GM23338 (cell line): ENCODE measurements around the gene PDCD1. TPM values are rescaled to one million over a fixed set of nuclear protein-coding genes. Genes with fewer than 3 reads are reported as not detected.

ENCODE experiments used
- ATAC-seq: fragments of 200-7000 bp; cut with Tn5 transposase; 3 replicates; pipeline ENCODE4 v1.9.1; 2020
- DNase-seq: peaks from one replicate; pipeline ENCODE4 v3.0.0-alpha.2; 2015; ENCODE audit warnings: low spot score
- H2AFZ ChIP-seq: fragments of 200-600 bp; sonication (generic); 2 replicates; pipeline ENCODE4 v1.8.0; 2016; ENCODE audit warnings: antibody characterized with exemption, mild to moderate bottlenecking, moderate library complexity
- H3F3A ChIP-seq: fragments of 200-600 bp; sonication (generic); replicated peaks from 2 replicates; pipeline ENCODE4 v1.8.0; 2017; ENCODE audit warnings: antibody characterized with exemption, mixed run types, low read depth
- H3K27ac ChIP-seq: fragments of 200-600 bp; sonication (generic); 2 replicates; pipeline ENCODE4 v1.6.1; 2016; ENCODE audit warnings: low read depth
- H3K27me3 ChIP-seq: fragments of 200-600 bp; sonication (generic); 2 replicates; pipeline ENCODE4 v1.8.0; 2016; ENCODE audit warnings: mild to moderate bottlenecking, mixed run types, moderate library complexity; ENCODE audit not compliant: insufficient read depth
- H3K36me3 ChIP-seq: fragments of 200-600 bp; sonication (generic); 2 replicates; pipeline ENCODE4 v1.8.0; 2016; ENCODE audit warnings: mild to moderate bottlenecking; ENCODE audit not compliant: insufficient read depth
- H3K4me1 ChIP-seq: fragments of 200-600 bp; sonication (generic); 2 replicates; pipeline ENCODE4 v1.8.0; 2016; ENCODE audit warnings: mild to moderate bottlenecking, moderate library complexity; ENCODE audit not compliant: insufficient read depth
- H3K4me2 ChIP-seq: fragments of 200-600 bp; sonication (generic); 2 replicates; pipeline ENCODE4 v1.7.1; 2017; ENCODE audit warnings: mixed run types
- H3K4me3 ChIP-seq: fragments of 200-600 bp; sonication (generic); 2 replicates; pipeline ENCODE4 v1.6.1; 2016; ENCODE audit warnings: mixed run types
- H3K79me2 ChIP-seq: fragments of 200-600 bp; sonication (generic); replicated peaks from 2 replicates; pipeline ENCODE4 v1.8.0; 2017; ENCODE audit warnings: mild to moderate bottlenecking; ENCODE audit not compliant: insufficient read depth
- H3K9me2 ChIP-seq: fragments of 200-600 bp; sonication (generic); 2 replicates; pipeline ENCODE4 v1.8.0; 2017; ENCODE audit not compliant: insufficient read depth
- H4K20me1 ChIP-seq: fragments of 200-600 bp; sonication (generic); replicated peaks from 2 replicates; pipeline ENCODE4 v1.8.0; 2017; ENCODE audit warnings: mild to moderate bottlenecking; ENCODE audit not compliant: insufficient read depth
- H3K27ac Mint-ChIP-seq: 2 replicates; pipeline ENCODE4 v1.8.0; 2020; ENCODE audit warnings: inconsistent platforms, mild to moderate bottlenecking, moderate library complexity, mixed read lengths
- H3K27me3 Mint-ChIP-seq: 3 replicates; pipeline ENCODE4 v1.8.0; 2022; ENCODE audit warnings: low read depth, mild to moderate bottlenecking, moderate library complexity, mixed read lengths, inconsistent platforms; ENCODE audit not compliant: insufficient read depth, poor library complexity
- H3K36me3 Mint-ChIP-seq: 3 replicates; pipeline ENCODE4 v1.8.0; 2021; ENCODE audit warnings: low read depth, mild to moderate bottlenecking, inconsistent platforms, moderate library complexity, mixed read lengths
- H3K4me1 Mint-ChIP-seq: 3 replicates; pipeline ENCODE4 v1.8.0; 2020; ENCODE audit warnings: mild to moderate bottlenecking, inconsistent platforms, mixed read lengths
- H3K4me3 Mint-ChIP-seq: 3 replicates; pipeline ENCODE4 v1.8.0; 2021; ENCODE audit warnings: moderate library complexity, mild to moderate bottlenecking, inconsistent platforms, mixed read lengths
- H3K9me3 Mint-ChIP-seq: 3 replicates; pipeline ENCODE4 v1.8.0; 2020; ENCODE audit warnings: moderate library complexity, mild to moderate bottlenecking, inconsistent platforms, mixed read lengths
- CREB1 ChIP-seq: fragments of 250-450 bp; sonication (Bioruptor Pico); IDR thresholded peaks from 2 replicates; pipeline ENCODE4 v1.5.0; 2020; ENCODE audit warnings: low read depth, mild to moderate bottlenecking, moderate library complexity
- EZH2 ChIP-seq: fragments of 200-600 bp; sonication (generic); IDR thresholded peaks from one replicate; pipeline ENCODE4 v1.8.0; 2017; ENCODE audit warnings: antibody characterized with exemption, mild to moderate bottlenecking, low read depth; ENCODE audit not compliant: unreplicated experiment
- EZH2phosphoT487 ChIP-seq: fragments of 200-600 bp; sonication (generic); IDR thresholded peaks from one replicate; pipeline ENCODE4 v1.8.1; 2018; ENCODE audit warnings: antibody characterized with exemption; ENCODE audit not compliant: unreplicated experiment
- JUNB ChIP-seq: IDR thresholded peaks from one replicate; pipeline ENCODE4 v1.6.1; 2016; ENCODE audit warnings: antibody characterized with exemption; ENCODE audit not compliant: unreplicated experiment
- NANOG ChIP-seq: IDR thresholded peaks from 2 replicates; pipeline ENCODE4 v1.6.1; 2016; ENCODE audit warnings: antibody characterized with exemption, borderline replicate concordance
- POLR2AphosphoS5 ChIP-seq: IDR thresholded peaks from 2 replicates; pipeline ENCODE4 v1.6.1; 2016; ENCODE audit warnings: antibody characterized with exemption, low read depth
- REST ChIP-seq: IDR thresholded peaks from one replicate; pipeline ENCODE4 v1.6.1; 2018; ENCODE audit warnings: antibody characterized with exemption; ENCODE audit not compliant: unreplicated experiment
- STAT1 ChIP-seq: IDR thresholded peaks from one replicate; pipeline ENCODE4 v1.6.1; 2016; ENCODE audit warnings: antibody characterized with exemption; ENCODE audit not compliant: unreplicated experiment
- ZNF114 ChIP-seq: fragments of 250-450 bp; sonication (Bioruptor Pico); IDR thresholded peaks from 2 replicates; pipeline ENCODE4 v1.5.0; 2020; ENCODE audit warnings: mild to moderate bottlenecking, moderate library complexity
- ZNF331 ChIP-seq: fragments of 250-450 bp; sonication (Bioruptor Pico); IDR thresholded peaks from 2 replicates; pipeline ENCODE4 v1.5.0; 2020; ENCODE audit warnings: low read depth, mild to moderate bottlenecking, moderate library complexity
- ZNF462 ChIP-seq: fragments of 250-450 bp; sonication (Bioruptor Pico); IDR thresholded peaks from 2 replicates; pipeline ENCODE4 v1.5.0; 2020; ENCODE audit warnings: mild to moderate bottlenecking, moderate library complexity
- polyA plus RNA-seq: library from polyadenylated mRNA; unstranded; fragments of >200 nt; fragmentation: Nextera tagmentation; extraction: Ambion mirVana; gene quantifications from 2 replicates; pipeline ENCODE4 v1.2.1, GENCODE V29; 2016
- total RNA-seq: library from RNA; depleted of rRNA; stranded (reverse); fragments of >200 nt; shearing (Covaris generic); gene quantifications from 2 replicates; pipeline ENCODE4 v1.2.3, GENCODE V29; 2014
- TF ChIP-seq, protein P1 (sequence below): IDR thresholded peaks from 2 replicates; pipeline ENCODE4 v1.6.1; 2016; ENCODE audit warnings: antibody characterized with exemption
- TF ChIP-seq, protein P2 (sequence below), 2 experiments: fragments of 200-600 bp in 1 of 2; sonication (generic) in 1 of 2; conservative IDR thresholded peaks; 2 replicates each; pipeline versions ENCODE4 v1.5.1 to v1.6.1; 2016 to 2017; ENCODE audit warnings: antibody characterized with exemption in 2 of 2, low read depth in 2 of 2, mild to moderate bottlenecking in 2 of 2, moderate library complexity in 1 of 2

Gene PDCD1
- total and polyA plus RNA-seq, 2 experiments from 2014 or later, result 0.34 to 0.38 TPM

DNA sequence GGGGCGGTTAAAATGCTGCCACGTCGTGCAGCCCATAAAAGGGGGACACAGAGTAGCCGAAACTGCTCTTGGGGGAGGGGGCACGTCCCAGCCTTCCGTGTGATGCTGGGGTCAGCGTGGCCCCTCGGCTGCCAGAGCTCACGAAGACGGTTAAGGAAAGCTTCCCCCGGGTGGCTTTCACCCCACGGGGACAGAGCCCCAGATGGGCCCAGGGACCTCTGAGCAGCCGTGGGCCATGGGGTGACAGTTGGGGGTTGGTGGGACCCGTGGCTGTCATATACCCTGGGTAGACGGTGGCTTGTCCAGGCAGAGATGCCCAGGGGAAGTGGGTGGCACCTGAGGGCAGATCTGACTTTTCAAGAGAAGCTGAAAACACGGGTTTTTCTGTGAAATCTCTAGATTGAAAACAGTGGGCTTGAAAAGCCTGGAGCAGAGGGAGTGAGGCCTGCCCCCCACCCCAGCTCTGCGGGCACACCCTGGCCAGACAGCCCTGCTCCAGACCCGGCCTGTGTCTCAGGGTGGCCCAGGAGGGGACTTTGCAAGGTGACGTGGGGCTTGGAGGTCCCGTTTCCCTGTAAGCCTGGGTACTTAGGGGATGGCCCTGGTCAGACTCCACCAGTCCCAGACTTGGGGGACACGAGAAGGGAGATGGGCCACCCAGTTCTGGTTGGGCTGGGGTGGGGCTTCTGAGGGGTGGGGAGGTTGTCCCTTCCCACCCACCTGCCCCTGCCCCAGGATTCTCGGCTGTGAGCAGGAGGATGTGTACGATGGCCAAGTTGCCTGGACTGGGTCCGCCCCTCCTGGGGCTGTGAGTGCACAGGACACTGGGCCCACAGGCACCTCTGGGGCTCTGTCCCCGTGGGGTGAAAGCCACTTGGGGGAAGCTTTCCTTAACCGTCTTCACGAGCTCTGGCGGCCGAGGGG, 49.0 kb downstream of the PDCD1 start:
- H2AFZ ChIP-seq, result no peak overlapping the region
- no peak overlapping the region for H3K4me3 ChIP-seq
- H3K27ac ChIP-seq, result no peak overlapping the region
- TF ChIP-seq ZNF114 (CRISPR knock-in tag) (no peak), ZNF331 (CRISPR knock-in tag) (no peak), JUNB (no peak), STAT1 (no peak), POLR2AphosphoS5 (no peak), EZH2 (no peak), CREB1 (CRISPR knock-in tag) (no peak), EZH2phosphoT487 (no peak), NANOG (no peak), REST (no peak), ZNF462 (CRISPR knock-in tag) (no peak)
- TF ChIP-seq, protein P1, sequence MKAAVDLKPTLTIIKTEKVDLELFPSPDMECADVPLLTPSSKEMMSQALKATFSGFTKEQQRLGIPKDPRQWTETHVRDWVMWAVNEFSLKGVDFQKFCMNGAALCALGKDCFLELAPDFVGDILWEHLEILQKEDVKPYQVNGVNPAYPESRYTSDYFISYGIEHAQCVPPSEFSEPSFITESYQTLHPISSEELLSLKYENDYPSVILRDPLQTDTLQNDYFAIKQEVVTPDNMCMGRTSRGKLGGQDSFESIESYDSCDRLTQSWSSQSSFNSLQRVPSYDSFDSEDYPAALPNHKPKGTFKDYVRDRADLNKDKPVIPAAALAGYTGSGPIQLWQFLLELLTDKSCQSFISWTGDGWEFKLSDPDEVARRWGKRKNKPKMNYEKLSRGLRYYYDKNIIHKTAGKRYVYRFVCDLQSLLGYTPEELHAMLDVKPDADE, result no peak
- TF ChIP-seq, protein P2, sequence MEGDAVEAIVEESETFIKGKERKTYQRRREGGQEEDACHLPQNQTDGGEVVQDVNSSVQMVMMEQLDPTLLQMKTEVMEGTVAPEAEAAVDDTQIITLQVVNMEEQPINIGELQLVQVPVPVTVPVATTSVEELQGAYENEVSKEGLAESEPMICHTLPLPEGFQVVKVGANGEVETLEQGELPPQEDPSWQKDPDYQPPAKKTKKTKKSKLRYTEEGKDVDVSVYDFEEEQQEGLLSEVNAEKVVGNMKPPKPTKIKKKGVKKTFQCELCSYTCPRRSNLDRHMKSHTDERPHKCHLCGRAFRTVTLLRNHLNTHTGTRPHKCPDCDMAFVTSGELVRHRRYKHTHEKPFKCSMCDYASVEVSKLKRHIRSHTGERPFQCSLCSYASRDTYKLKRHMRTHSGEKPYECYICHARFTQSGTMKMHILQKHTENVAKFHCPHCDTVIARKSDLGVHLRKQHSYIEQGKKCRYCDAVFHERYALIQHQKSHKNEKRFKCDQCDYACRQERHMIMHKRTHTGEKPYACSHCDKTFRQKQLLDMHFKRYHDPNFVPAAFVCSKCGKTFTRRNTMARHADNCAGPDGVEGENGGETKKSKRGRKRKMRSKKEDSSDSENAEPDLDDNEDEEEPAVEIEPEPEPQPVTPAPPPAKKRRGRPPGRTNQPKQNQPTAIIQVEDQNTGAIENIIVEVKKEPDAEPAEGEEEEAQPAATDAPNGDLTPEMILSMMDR (conservative IDR thresholded peaks at IDR 0.05; ENCODE audit: low read depth in 2 of 2), result no peak
- H3K9me2 ChIP-seq, result no peaks in the 10 kb centered on the region
- H3K27me3 ChIP-seq, result peaks cover 2% of the 10 kb centered on the region
- H3K4me2 ChIP-seq, result no peak overlapping the region
- no peak overlapping the region for H3K27ac Mint-ChIP-seq
- no peaks in the 10 kb centered on the region for H3K36me3 ChIP-seq
- ATAC-seq, result no peak
- no peaks in the 10 kb centered on the region for H3K79me2 ChIP-seq
- no peaks in the 10 kb centered on the region for H4K20me1 ChIP-seq
- H3K4me1 Mint-ChIP-seq, result peaks cover 14% of the 10 kb centered on the region
- H3K4me1 ChIP-seq, result peaks cover 8% of the 10 kb centered on the region; the same call in 1 of the 2 replicates
- no peak overlapping the region for H3K4me3 Mint-ChIP-seq
- H3K9me3 Mint-ChIP-seq, result no peaks in the 10 kb centered on the region
- H3K36me3 Mint-ChIP-seq, result no peaks in the 10 kb centered on the region; the same call in 2 of the 3 replicates
- DNase-seq, result no peak
- H3K27me3 Mint-ChIP-seq, result peaks cover 17% of the 10 kb centered on the region
- peaks cover 11% of the 10 kb centered on the region; the same call in 1 of the 2 replicates for H3F3A ChIP-seq
